GM10248 (cell line): ENCODE results near the gene TSC2.

Experiments used
- CTCF ChIA-PET: fragments of 300-600 bp; sonication (Branson Sonifier 250); formaldehyde crosslinking; extraction: SDS; loops from one replicate; lab custom pipeline; 2021; ENCODE audit warnings: antibody characterized with exemption; lab: Yijun Ruan, JAX
- POLR2A ChIA-PET: fragments of 350-650 bp; sonication (Branson Sonifier 250); formaldehyde crosslinking; extraction: SDS; loops from one replicate; lab custom pipeline; 2020; ENCODE audit warnings: antibody characterized with exemption; lab: Yijun Ruan, JAX
- DNase-seq: peaks from one replicate; pipeline ENCODE4 v3.0.0; 2012; ENCODE audit errors: extremely low spot score
- TF ChIP-seq, protein P1 (sequence below): IDR thresholded peaks from 2 replicates; pipeline ENCODE4 v1.5.1; 2012; ENCODE audit warnings: mild to moderate bottlenecking, low read depth; ENCODE audit errors: extremely low read depth, missing control alignments, control extremely low read depth

TSC2 gene

DNA sequence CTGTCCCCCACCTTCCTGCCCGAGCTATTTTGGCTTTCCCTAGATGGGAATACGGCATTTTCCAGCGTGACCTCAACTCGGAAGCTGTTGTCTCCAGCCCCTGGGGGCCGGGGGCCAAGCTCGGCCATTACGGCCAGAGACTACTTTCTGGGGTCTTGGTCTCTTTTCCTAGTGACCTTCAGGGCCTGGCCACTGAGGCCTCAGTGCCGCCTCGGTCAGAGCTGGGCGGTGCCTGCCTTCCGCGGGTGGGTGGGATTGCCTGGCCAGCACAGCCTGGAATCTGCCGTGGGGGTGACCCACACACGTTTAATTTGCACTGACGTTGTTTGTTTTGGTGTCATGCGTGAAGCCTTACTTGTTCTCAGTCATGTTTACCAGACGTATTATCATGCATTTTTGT lies 29.2 kb downstream of the TSC2 start:
- TF ChIP-seq, protein P1, sequence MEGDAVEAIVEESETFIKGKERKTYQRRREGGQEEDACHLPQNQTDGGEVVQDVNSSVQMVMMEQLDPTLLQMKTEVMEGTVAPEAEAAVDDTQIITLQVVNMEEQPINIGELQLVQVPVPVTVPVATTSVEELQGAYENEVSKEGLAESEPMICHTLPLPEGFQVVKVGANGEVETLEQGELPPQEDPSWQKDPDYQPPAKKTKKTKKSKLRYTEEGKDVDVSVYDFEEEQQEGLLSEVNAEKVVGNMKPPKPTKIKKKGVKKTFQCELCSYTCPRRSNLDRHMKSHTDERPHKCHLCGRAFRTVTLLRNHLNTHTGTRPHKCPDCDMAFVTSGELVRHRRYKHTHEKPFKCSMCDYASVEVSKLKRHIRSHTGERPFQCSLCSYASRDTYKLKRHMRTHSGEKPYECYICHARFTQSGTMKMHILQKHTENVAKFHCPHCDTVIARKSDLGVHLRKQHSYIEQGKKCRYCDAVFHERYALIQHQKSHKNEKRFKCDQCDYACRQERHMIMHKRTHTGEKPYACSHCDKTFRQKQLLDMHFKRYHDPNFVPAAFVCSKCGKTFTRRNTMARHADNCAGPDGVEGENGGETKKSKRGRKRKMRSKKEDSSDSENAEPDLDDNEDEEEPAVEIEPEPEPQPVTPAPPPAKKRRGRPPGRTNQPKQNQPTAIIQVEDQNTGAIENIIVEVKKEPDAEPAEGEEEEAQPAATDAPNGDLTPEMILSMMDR = no peak
- CTCF ChIA-PET = no interaction called here
- POLR2A ChIA-PET = interaction anchor here (0.6 kb wide), 1 partner anchor 707 kb away, joined by 3 read pairs; no protein-coding TSS in a partner anchor

DNA sequence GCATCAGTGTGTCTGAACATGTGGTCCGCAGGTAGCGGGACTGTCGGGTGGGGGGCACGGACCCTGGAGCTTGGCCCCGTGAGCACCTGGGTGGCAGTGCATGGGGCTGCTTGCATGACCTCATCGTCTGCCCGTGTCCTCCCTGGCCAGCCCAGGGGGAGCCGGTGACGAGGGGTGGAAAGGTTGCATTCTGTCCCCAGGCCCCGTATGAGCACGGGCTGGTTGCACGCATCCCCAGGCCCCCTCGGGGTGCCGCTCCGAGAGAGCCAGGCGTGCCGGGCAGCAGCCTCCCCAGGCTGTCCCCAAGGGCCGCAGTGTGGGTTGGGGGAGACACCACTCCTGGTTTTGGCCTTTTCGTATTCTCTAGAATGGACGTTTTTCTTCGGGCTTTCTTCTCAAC lies 29.9 kb downstream of the TSC2 start:
- no peak for DNase-seq
- ChIA-PET POLR2A (interaction anchor here (0.6 kb wide), 1 partner anchor 707 kb away, joined by 3 read pairs; no protein-coding TSS in a partner anchor), CTCF (no interaction called here)
- TF ChIP-seq, protein P1 = no peak

More for the DNA sequence above, 29.2 kb downstream of the TSC2 start:
- DNase-seq = no peak

DNA sequence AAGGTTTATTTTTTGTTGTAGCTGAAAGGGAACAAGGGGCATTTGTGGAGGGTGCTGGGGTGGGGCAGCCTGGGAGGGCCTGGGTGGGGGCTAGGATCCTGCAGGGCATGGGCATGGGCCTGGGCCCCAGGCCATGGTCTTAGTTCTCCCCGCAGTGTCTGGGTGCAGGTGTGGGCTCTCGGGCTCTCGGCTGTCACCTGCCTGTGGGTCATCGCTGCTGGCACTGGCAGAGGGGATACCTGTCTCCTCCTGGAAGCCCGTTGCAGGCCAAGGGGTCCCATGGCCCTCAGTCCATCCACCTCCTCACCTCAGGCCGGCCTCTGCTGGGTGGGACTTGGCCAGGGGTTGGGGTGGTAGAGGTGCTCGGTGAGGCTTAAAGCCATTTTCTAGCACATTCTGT lies 30.3 kb downstream of the TSC2 start:
- ChIA-PET POLR2A (no interaction called here), CTCF (no interaction called here)
- no peak for DNase-seq
- TF ChIP-seq, protein P1 = no peak

DNA sequence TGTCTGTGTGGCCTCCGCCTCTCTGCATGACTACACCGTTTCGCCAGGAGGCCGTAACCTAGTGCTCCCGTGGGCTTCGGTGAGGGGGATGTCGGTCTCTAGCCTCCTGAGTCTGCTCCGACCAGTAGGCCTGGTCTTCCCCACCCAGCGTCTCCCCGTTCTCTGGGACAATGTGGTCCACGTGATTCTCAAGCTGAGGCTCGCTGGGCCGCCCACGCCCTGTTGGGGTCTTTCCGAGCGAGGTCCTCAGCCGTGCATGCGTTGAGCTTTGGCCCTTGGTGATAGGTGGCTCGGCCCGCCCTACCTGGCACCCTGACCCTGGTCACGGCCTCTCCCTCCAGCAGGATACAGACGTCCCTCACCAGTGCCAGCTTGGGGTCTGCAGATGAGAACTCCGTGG lies 30.9 kb downstream of the TSC2 start:
- ChIA-PET CTCF (no interaction called here), POLR2A (no interaction called here)
- no peak for DNase-seq
- TF ChIP-seq, protein P1 = no peak

DNA sequence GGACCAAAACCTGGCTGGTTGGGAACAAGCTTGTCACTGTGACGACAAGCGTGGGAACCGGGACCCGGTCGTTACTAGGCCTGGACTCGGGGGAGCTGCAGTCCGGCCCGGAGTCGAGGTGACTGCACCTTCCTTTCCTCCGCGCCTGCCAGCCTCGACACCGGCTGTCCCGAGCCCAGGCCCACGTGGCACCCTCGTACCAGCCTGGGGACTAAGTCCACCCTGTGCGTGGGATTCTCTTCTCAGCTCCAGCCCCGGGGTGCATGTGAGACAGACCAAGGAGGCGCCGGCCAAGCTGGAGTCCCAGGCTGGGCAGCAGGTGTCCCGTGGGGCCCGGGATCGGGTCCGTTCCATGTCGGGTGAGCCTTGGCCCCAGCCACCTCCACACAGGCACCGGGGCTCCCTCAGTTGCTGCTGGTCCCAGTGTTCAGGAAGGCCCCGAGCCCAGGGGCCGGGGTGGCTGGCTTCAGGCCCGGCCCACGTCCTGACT lies 31.6 kb downstream of the TSC2 start:
- ChIA-PET POLR2A (no interaction called here), CTCF (no interaction called here)
- DNase-seq = no peak
- TF ChIP-seq, protein P1 = no peak

DNA sequence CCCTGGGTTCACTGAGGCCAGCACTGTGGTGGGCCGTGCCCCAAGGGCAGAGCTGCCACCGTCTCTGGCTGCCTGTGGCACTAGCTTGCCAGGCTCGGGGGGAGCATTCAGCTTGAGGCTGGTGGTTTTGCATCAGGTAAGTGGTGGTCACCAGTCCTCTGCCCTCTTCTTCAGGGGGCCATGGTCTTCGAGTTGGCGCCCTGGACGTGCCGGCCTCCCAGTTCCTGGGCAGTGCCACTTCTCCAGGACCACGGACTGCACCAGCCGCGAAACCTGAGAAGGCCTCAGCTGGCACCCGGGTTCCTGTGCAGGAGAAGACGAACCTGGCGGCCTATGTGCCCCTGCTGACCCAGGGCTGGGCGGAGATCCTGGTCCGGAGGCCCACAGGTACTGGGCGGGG lies 32.2 kb downstream of the TSC2 start:
- TF ChIP-seq, protein P1 = no peak
- CTCF ChIA-PET = no interaction called here
- POLR2A ChIA-PET = no interaction called here
- DNase-seq = no peak
